GM10248 (cell line): ENCODE data around the gene RNASE8.

ENCODE experiments used
- CTCF ChIA-PET: fragments of 300-600 bp; sonication (Branson Sonifier 250); formaldehyde crosslinking; extraction: SDS; loops from one replicate; lab custom pipeline; 2021; ENCODE audit warnings: antibody characterized with exemption; lab: Yijun Ruan, JAX
- POLR2A ChIA-PET: fragments of 350-650 bp; sonication (Branson Sonifier 250); formaldehyde crosslinking; extraction: SDS; loops from one replicate; lab custom pipeline; 2020; ENCODE audit warnings: antibody characterized with exemption; lab: Yijun Ruan, JAX
- DNase-seq: peaks from one replicate; pipeline ENCODE4 v3.0.0; 2012; ENCODE audit errors: extremely low spot score
- TF ChIP-seq, protein P1 (sequence below): IDR thresholded peaks from 2 replicates; pipeline ENCODE4 v1.5.1; 2012; ENCODE audit warnings: mild to moderate bottlenecking, low read depth; ENCODE audit errors: extremely low read depth, missing control alignments, control extremely low read depth

The RNASE8 gene

DNA sequence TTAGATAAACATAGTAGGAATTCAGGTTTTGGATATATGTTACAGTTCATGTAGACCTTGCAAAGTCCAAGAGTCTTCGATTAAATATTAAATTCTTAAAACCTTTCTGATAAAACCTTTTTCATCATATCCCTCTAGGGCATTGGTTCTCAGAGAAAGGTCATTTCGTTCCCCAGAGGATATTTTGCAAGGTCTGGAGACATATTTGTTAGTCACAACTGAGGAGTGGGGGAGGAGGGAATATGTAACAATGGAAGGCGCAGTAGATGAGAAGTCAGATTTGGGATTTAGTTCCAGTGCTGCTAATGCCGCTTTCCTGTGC, 48.5 kb downstream of the RNASE8 start:
- no peak for DNase-seq
- ChIA-PET CTCF (interaction anchor here (1.3 to 13.3 kb wide), 8 partner anchors 12 to 98 kb away, joined by 3 to 228 read pairs (median 48); partner anchors contain the start of gene ARHGEF40), POLR2A (no interaction called here)
- TF ChIP-seq, protein P1, sequence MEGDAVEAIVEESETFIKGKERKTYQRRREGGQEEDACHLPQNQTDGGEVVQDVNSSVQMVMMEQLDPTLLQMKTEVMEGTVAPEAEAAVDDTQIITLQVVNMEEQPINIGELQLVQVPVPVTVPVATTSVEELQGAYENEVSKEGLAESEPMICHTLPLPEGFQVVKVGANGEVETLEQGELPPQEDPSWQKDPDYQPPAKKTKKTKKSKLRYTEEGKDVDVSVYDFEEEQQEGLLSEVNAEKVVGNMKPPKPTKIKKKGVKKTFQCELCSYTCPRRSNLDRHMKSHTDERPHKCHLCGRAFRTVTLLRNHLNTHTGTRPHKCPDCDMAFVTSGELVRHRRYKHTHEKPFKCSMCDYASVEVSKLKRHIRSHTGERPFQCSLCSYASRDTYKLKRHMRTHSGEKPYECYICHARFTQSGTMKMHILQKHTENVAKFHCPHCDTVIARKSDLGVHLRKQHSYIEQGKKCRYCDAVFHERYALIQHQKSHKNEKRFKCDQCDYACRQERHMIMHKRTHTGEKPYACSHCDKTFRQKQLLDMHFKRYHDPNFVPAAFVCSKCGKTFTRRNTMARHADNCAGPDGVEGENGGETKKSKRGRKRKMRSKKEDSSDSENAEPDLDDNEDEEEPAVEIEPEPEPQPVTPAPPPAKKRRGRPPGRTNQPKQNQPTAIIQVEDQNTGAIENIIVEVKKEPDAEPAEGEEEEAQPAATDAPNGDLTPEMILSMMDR, result no peak

DNA sequence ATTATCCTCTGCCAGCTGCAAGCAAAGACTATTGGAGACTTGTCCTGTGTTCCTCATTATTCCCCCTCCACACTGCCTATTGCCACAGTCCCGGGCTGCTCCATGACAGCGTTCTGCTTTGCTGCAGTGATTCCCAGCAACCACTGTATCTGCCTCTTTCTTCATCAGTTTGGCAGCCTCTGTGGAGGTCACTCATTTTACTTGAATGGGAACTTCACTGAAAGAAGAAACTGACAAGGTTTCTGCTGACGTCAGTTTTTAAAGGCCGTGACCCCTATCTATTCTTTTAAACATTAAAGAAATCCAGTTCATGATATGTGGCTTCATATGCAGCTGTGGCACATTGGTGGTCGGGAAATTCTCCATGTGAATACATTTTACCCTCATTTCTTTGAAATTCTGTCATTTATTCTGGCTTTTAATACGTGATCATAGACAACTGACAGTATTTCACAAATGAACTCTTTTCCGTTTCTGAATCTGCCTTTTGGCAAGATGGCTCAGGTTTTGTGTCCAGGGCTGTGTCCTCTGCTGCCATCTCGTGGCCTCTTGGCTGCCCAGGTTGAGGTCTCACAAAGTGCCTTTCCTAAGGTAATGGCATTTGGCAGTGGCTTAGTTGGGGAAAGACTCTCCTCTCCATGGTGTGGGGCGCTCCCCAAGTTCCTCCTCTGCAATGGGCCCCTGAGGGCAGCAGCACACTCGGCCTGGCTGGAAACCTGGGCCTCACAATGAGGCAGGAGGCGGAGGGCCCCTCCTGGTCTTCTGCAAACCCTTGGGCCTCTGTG, 49.1 kb downstream of the RNASE8 start:
- ChIA-PET CTCF (interaction anchor here (1.3 to 13.3 kb wide), 7 partner anchors 12 to 91 kb away, joined by 3 to 228 read pairs (median 28); partner anchors contain the start of gene ARHGEF40), POLR2A (no interaction called here)
- DNase-seq, result peak; percentile 76
- TF ChIP-seq, protein P1, result peak; percentile 95

DNA sequence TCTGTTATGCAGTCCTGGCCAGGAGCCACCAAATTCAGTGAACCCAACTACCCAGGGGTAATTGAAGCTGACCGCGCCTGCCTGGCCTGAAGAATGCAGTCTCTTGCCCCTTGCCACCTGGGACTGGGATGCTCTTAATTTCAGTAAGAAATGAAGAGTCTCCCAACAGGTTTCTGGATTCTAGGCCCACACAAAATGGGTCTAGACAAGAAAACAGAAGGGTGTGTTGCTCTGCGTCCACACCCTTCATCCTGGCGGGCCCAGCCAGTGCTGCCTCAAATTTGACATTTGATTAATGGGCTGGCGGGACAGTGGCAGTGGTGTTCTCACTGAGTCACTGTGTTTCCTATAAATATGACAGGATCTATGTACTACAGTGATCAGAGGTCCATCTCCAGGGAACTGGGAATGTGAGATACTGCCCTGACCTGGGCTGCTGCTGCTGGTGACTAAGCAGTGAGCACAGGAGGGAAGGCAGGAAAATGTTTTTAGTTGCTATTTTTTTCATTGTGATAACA, 49.7 kb downstream of the RNASE8 start:
- TF ChIP-seq, protein P1, result no peak
- DNase-seq, result no peak
- CTCF ChIA-PET, result interaction anchor here (1.3 to 13.3 kb wide), 6 partner anchors 13 to 92 kb away, joined by 3 to 228 read pairs (median 21); partner anchors contain the start of gene ARHGEF40
- POLR2A ChIA-PET, result no interaction called here
